Mesendoderm (in vitro differentiated cells): ENCODE measurements around the gene TMED1.

Source experiments
- DNase-seq: peaks from one replicate; pipeline ENCODE4 v3.0.0; 2013
- H2AK5ac ChIP-seq: 2 replicates; pipeline ENCODE4 v1.6.1; 2013; ENCODE audit warnings: low read length, inconsistent platforms
- H2BK120ac ChIP-seq: 2 replicates; pipeline ENCODE4 v1.6.1; 2013; ENCODE audit warnings: low read depth, mild to moderate bottlenecking, low read length, moderate library complexity, mixed read lengths
- H2BK15ac ChIP-seq: replicated peaks from 2 replicates; pipeline ENCODE4 v1.6.1; 2013; ENCODE audit warnings: low read depth, mild to moderate bottlenecking, moderate library complexity
- H2BK5ac ChIP-seq: 2 replicates; pipeline ENCODE4 v1.6.1; 2013; ENCODE audit warnings: low read length, inconsistent platforms
- H3K18ac ChIP-seq: 2 replicates; pipeline ENCODE4 v1.6.1; 2013; ENCODE audit warnings: mild to moderate bottlenecking, low read length, mixed read lengths
- H3K23ac ChIP-seq: one replicate; pipeline ENCODE4 v1.6.1; 2013; ENCODE audit warnings: low read length
- H3K27ac ChIP-seq: 2 replicates; pipeline ENCODE4 v1.5.1; 2013; ENCODE audit warnings: low read depth, mild to moderate bottlenecking, inconsistent platforms, low read length, moderate library complexity
- H3K27me3 ChIP-seq: 2 replicates; pipeline ENCODE4 v1.6.1; 2013; ENCODE audit warnings: low read length, control low read depth, mild to moderate bottlenecking, inconsistent platforms; ENCODE audit not compliant: insufficient read depth, poor library complexity
- H3K36me3 ChIP-seq: 2 replicates; pipeline ENCODE4 v1.6.1; 2013; ENCODE audit warnings: low read length, inconsistent platforms; ENCODE audit not compliant: control insufficient read depth, insufficient read depth
- H3K4ac ChIP-seq: one replicate; pipeline ENCODE4 v1.6.1; 2013; ENCODE audit warnings: low read depth, mild to moderate bottlenecking, low read length, moderate library complexity
- H3K4me1 ChIP-seq: 2 replicates; pipeline ENCODE4 v1.6.1; 2013; ENCODE audit warnings: low read depth, low read length, inconsistent platforms; ENCODE audit not compliant: control insufficient read depth
- H3K4me2 ChIP-seq: 2 replicates; pipeline ENCODE4 v1.6.1; 2013; ENCODE audit warnings: low read length
- H3K4me3 ChIP-seq: 2 replicates; pipeline ENCODE4 v1.5.1; 2013; ENCODE audit warnings: mild to moderate bottlenecking, low read length
- H3K56ac ChIP-seq: one replicate; pipeline ENCODE4 v1.6.1; 2013; ENCODE audit warnings: low read length
- H3K79me1 ChIP-seq: 2 replicates; pipeline ENCODE4 v1.6.1; 2013; ENCODE audit warnings: low read length, inconsistent platforms
- H3K79me2 ChIP-seq: 2 replicates; pipeline ENCODE4 v1.6.1; 2013; ENCODE audit warnings: mild to moderate bottlenecking, low read length; ENCODE audit not compliant: control insufficient read depth, insufficient read depth
- H3K9ac ChIP-seq: 2 replicates; pipeline ENCODE4 v1.6.1; 2013; ENCODE audit warnings: low read length, inconsistent platforms
- H4K5ac ChIP-seq: one replicate; pipeline ENCODE4 v1.6.1; 2013; ENCODE audit warnings: low read length
- H4K8ac ChIP-seq: one replicate; pipeline ENCODE4 v1.6.1; 2013; ENCODE audit warnings: low read depth, mild to moderate bottlenecking, control low read depth, low read length, moderate library complexity
- WGBS: extraction: QIAGEN DNeasy Blood & Tissue Kit; methylation state at CpG from one replicate; pipeline ENCODE4 v1.1.7; 2013; ENCODE audit warnings: low lambda C conversion rate, missing lambda C conversion rate; ENCODE audit not compliant: insufficient coverage; ENCODE audit errors: extremely low coverage; 5-methylcytosine and 5-hydroxymethylcytosine counted together

The TMED1 gene

GRCh38 chr19:10866495-10866894 lies 30.5 kb upstream of the TMED1 start:
- H2BK5ac ChIP-seq = no peak overlapping the region
- no peaks in the 10 kb centered on the region for H3K27me3 ChIP-seq
- no peaks in the 10 kb centered on the region for H3K79me1 ChIP-seq
- no peak overlapping the region for H4K5ac ChIP-seq
- no peak overlapping the region for H3K27ac ChIP-seq
- no peak for DNase-seq
- H2AK5ac ChIP-seq = no peak overlapping the region
- no peak overlapping the region for H2BK15ac ChIP-seq
- no peak overlapping the region for H3K9ac ChIP-seq
- no peak overlapping the region for H4K8ac ChIP-seq
- no peak overlapping the region for H3K4ac ChIP-seq
- no peak overlapping the region for H2BK120ac ChIP-seq
- no peak overlapping the region for H3K56ac ChIP-seq
- no peak overlapping the region for H3K23ac ChIP-seq
- no CpG with 5 or more reads among the region's 10 CpGs for WGBS
- H3K79me2 ChIP-seq = no peaks in the 10 kb centered on the region
- no peaks in the 10 kb centered on the region for H3K4me1 ChIP-seq
- no peak overlapping the region for H3K4me2 ChIP-seq
- no peak overlapping the region for H3K18ac ChIP-seq
- H3K4me3 ChIP-seq = no peak overlapping the region
- no peaks in the 10 kb centered on the region for H3K36me3 ChIP-seq

- Histone ChIP-seq H2AK5ac (no peak overlapping the region), H3K4me3 (no peak overlapping the region), H3K27me3 (no peaks in the 10 kb centered on the region), H2BK120ac (no peak overlapping the region), H3K18ac (no peak overlapping the region), H2BK15ac (no peak overlapping the region), H3K79me2 (no peaks in the 10 kb centered on the region), H4K8ac (no peak overlapping the region), H2BK5ac (no peak overlapping the region), H3K4me2 (no peak overlapping the region), H3K79me1 (no peaks in the 10 kb centered on the region), H3K36me3 (no peaks in the 10 kb centered on the region), H4K5ac (no peak overlapping the region), H3K4ac (no peak overlapping the region), H3K9ac (no peak overlapping the region), H3K23ac (no peak overlapping the region), H3K27ac (no peak overlapping the region), H3K56ac (no peak overlapping the region), H3K4me1 (no peaks in the 10 kb centered on the region)
- WGBS = no CpG with 5 or more reads among the region's 6 CpGs
- peak; percentile 79 for DNase-seq
Observed at GRCh38 chr19:10864538-10864899, 28.5 kb upstream of the TMED1 start.

GRCh38 chr19:10863107-10863717 lies 27.2 kb upstream of the TMED1 start:
- no peak overlapping the region for H2BK120ac ChIP-seq
- H4K8ac ChIP-seq = no peak overlapping the region
- no peak overlapping the region for H2AK5ac ChIP-seq
- no peaks in the 10 kb centered on the region for H3K4me1 ChIP-seq
- no peak overlapping the region for H3K9ac ChIP-seq
- H3K18ac ChIP-seq = no peak overlapping the region
- H3K4me2 ChIP-seq = no peak overlapping the region
- no peak overlapping the region for H3K4me3 ChIP-seq
- no peak overlapping the region for H2BK5ac ChIP-seq
- H3K79me2 ChIP-seq = no peaks in the 10 kb centered on the region
- H3K36me3 ChIP-seq = no peaks in the 10 kb centered on the region
- no peak overlapping the region for H3K23ac ChIP-seq
- WGBS = no CpG with 5 or more reads among the region's 18 CpGs
- DNase-seq = no peak
- H3K79me1 ChIP-seq = no peaks in the 10 kb centered on the region
- no peak overlapping the region for H4K5ac ChIP-seq
- no peak overlapping the region for H3K56ac ChIP-seq
- no peaks in the 10 kb centered on the region for H3K27me3 ChIP-seq
- H2BK15ac ChIP-seq = no peak overlapping the region
- H3K27ac ChIP-seq = peak overlapping the region; percentile 66
- H3K4ac ChIP-seq = no peak overlapping the region

GRCh38 chr19:10862561-10863106 lies 26.6 kb upstream of the TMED1 start:
- no peak for DNase-seq
- H3K36me3 ChIP-seq = no peaks in the 10 kb centered on the region
- no peak overlapping the region for H3K4me2 ChIP-seq
- no peak overlapping the region for H3K9ac ChIP-seq
- WGBS = no CpG with 5 or more reads among the region's 6 CpGs
- H3K79me2 ChIP-seq = no peaks in the 10 kb centered on the region
- no peak overlapping the region for H3K56ac ChIP-seq
- H3K27me3 ChIP-seq = no peaks in the 10 kb centered on the region
- H4K8ac ChIP-seq = no peak overlapping the region
- H3K27ac ChIP-seq = no peak overlapping the region
- no peak overlapping the region for H2BK120ac ChIP-seq
- no peak overlapping the region for H4K5ac ChIP-seq
- H3K4me1 ChIP-seq = no peaks in the 10 kb centered on the region
- H2BK5ac ChIP-seq = no peak overlapping the region
- no peak overlapping the region for H3K4ac ChIP-seq
- H3K18ac ChIP-seq = no peak overlapping the region
- no peak overlapping the region for H2AK5ac ChIP-seq
- H3K79me1 ChIP-seq = no peaks in the 10 kb centered on the region
- H3K23ac ChIP-seq = no peak overlapping the region
- no peak overlapping the region for H3K4me3 ChIP-seq
- no peak overlapping the region for H2BK15ac ChIP-seq

GRCh38 chr19:10861103-10861651 lies 25.2 kb upstream of the TMED1 start:
- no peak overlapping the region for H3K4me2 ChIP-seq
- H3K23ac ChIP-seq = no peak overlapping the region
- no peak overlapping the region for H2BK15ac ChIP-seq
- H3K27me3 ChIP-seq = no peaks in the 10 kb centered on the region
- H4K8ac ChIP-seq = no peak overlapping the region
- H3K4me1 ChIP-seq = no peaks in the 10 kb centered on the region
- H3K27ac ChIP-seq = no peak overlapping the region
- no peaks in the 10 kb centered on the region for H3K79me2 ChIP-seq
- H3K4ac ChIP-seq = no peak overlapping the region
- no peak overlapping the region for H3K18ac ChIP-seq
- no peak overlapping the region for H4K5ac ChIP-seq
- H3K36me3 ChIP-seq = no peaks in the 10 kb centered on the region
- H2AK5ac ChIP-seq = no peak overlapping the region
- no peaks in the 10 kb centered on the region for H3K79me1 ChIP-seq
- H3K4me3 ChIP-seq = no peak overlapping the region
- peak; percentile 62 for DNase-seq
- H3K56ac ChIP-seq = no peak overlapping the region
- H2BK120ac ChIP-seq = no peak overlapping the region
- no peak overlapping the region for H2BK5ac ChIP-seq
- no CpG with 5 or more reads among the region's 7 CpGs for WGBS
- H3K9ac ChIP-seq = no peak overlapping the region
